Nucleus accumbens (tissue), 56 donors: ENCODE data around the gene HOXB3.

ENCODE experiments used
- DNase-seq, 56 donors: peaks; one replicate each; lab custom pipeline; 2025; lab: John Stamatoyannopoulos, UW

Gene HOXB3

GRCh38 chr17:48601207-48601538 is 11.1 kb upstream of the HOXB3 start:
- DNase-seq: no peak

- DNase-seq: no peak
Measured at GRCh38 chr17:48600244-48601098, 10.4 kb upstream of the HOXB3 start.

- DNase-seq: no peak
Measured at GRCh38 chr17:48599354-48599753, 9.3 kb upstream of the HOXB3 start.

- DNase-seq: no peak
Measured at GRCh38 chr17:48598736-48599135, 8.7 kb upstream of the HOXB3 start.

DNA sequence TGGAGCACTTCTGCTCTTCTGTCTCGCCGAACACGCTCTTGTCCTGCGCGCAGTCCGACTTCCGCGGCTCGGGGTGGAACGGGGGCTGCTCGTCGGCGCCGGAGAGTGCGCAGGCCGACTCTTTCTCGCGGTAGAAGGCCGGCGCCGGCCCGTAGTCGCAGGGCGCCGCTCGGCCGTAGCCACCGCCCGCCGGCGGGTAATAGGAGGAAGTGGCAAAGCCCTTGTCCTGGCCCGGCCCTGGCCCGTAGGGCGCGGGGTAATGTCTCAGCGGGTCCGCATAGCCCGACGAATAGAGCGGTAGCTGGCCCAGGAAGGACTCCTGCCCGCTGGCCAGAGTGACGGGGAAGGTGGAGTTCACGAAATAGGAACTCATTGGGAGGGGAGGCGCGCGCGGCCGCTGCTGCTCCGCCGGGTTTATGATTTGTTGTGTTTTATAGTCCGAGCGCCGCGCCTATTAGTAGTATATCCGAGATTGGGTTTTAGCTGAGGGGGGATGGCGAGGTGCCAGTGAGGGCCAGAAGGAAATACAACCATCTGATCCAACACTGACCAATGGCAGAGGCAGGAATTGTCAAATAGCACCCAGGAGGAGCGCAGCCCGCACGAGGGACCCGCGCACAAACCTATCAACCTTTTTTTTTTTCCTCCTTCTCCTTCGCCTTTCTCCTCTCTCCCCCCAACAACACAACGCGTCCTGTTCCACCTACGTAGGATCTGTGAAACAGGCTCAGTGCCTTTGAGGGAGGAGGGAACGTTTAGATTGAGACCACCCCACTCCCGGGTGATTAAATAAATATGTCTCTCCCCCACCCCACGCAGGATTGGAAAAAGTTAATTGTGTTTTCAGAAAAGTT is 8.0 kb upstream of the HOXB3 start:
- DNase-seq: no peak

DNA sequence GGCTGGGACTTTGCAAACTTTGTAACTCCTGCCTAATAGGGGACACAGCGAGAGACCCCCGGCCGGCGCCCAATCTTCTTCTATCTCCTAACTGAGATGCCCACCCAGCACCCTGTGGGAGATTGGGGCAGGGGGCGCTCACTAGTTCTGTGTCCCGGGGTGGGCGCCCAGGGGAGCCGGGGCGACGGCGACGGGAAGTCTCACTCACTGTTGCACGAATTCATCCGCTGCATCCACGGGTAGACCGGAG is 7.4 kb upstream of the HOXB3 start:
- DNase-seq: no peak

DNA sequence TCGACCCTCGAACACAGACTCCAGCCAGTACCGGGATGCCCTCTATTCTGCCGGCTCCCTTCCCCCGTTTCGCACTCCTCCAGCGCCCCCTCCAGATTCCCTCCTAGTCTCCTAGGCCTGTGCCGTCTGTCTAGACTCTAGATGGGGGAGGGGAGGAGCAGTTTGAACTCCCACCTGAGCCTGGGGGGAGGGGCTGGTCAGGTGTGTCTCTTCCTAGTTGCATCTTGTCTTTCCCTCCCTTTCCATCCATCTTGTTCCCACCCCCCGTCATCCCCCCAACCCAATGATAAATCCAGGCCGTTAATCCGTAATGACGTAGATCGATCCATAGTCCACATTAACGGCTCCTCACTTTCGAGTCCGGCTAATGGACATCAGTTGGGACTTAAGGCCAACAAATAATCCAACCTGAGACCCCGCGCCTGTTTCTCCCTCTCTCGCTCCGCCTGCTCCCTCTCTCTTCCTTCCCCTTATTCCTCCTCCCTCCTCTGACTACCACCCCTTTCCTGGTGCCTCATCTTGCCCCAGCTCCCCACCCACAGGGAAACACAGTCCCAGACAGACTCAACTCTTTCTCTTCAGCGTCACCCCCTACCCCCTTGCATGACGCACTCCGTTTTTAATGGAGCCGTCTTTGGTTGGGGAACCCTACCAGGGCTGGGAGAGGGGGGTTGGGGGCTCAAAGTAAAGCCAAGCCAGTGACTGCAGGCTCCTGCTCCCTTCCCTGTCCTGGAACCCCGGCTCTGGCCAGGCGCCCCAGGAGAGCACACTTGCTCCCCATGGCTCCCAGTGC is 6.9 kb upstream of the HOXB3 start:
- DNase-seq: no peak

DNA sequence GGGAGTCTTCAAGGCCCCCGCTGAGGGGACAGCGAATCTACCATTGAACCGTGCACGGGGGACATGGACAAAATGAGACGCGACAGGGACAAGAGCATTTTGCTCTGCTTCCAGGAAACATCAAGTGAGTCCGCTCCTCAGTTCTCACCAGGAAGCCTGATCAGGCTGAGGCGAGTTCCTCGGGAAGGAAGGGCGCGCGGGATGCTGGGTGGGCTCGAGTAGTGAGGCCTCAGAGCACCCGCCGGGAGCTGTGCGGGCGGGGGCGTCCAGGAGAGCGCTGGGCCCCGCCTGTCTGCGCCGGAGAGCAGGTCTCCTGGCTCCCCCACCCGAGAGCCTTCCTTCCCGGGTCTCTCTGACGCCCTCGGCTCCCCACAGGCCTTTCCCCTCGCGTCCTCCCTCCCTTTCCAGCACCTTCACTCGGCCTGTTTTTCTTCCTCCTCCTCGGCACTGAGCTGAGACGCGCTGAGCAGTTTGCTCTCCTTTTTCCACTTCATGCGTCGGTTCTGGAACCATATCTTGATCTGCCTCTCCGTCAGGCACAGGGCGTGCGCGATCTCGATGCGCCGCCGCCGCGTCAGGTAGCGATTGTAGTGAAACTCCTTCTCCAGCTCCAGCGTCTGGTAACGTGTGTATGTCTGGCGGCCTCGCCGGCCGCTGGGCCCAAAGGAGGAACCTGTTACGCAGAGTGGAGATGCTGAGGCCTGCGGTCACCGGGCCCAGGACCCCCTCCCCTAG is 6.1 kb upstream of the HOXB3 start:
- DNase-seq: no peak

- DNase-seq: no peak
Measured at GRCh38 chr17:48595278-48595999, 5.4 kb upstream of the HOXB3 start.

- DNase-seq: no peak
Measured at GRCh38 chr17:48594538-48595277, 4.7 kb upstream of the HOXB3 start.

DNA sequence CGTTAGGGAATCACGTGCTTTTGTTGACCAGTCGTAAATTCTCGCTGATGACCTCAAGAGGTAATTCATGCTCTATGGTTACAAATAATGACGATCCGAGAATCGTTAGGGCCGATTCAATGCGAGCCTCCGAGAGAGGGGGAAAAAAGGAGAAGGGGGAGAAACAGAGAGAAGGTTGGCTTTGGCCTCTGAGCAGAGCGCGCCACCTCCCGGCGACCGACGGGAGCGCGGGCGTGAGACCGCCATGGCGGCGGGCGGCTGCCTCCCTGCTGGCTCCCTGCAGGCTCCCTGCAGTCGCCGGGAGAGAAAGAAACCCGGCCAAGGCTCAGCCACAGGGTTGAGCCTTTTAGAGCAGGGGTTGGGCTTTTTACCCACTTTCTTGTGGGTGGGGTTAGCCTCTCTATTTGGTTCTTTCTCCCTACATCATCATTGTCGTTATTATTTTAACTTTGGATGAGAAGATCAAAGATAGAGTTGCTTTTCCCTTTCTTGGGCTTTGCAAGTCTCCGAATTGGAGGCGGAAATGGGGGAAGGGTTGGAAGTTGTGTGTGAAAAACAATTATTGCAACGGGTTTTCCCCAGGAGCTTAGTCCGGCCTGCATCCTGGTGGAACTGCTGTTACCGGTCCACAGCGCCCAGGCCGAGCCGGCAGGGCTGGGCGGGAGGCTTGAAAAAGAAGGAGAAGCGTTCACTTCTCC is 3.9 kb upstream of the HOXB3 start:
- DNase-seq: peak in 2 of 56 donors; percentile 3 to 31

- no peak for DNase-seq
Measured at GRCh38 chr17:48593126-48593829, 3.2 kb upstream of the HOXB3 start, which contains the start of gene HOXB5. TSS of gene HOXB5 (minus strand) at chr17:48593779. CDS start at chr17:48593682, 97 bp downstream.

GRCh38 chr17:48592577-48592976 is 2.5 kb upstream of the HOXB3 start:
- DNase-seq: no peak

DNA sequence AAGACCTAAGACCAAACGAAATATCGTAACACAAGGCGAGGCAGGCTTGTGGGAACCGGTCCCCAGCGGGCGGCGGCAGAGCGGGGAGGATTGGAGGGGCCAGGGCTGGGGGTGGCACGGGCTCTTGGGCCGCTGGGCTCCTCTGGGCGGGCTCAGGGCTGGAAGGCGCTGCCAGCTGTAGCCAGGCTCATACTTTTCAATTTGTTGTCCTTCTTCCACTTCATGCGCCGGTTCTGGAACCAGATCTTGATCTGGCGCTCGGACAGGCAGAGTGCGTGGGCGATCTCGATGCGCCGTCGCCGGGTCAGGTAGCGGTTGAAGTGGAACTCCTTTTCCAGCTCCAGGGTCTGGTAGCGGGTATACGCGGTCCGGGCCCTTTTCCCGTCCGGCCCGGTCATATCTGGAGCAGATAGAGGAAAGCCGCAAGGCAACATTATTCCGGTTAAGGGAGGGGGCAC is 2.0 kb upstream of the HOXB3 start:
- no peak for DNase-seq

DNA sequence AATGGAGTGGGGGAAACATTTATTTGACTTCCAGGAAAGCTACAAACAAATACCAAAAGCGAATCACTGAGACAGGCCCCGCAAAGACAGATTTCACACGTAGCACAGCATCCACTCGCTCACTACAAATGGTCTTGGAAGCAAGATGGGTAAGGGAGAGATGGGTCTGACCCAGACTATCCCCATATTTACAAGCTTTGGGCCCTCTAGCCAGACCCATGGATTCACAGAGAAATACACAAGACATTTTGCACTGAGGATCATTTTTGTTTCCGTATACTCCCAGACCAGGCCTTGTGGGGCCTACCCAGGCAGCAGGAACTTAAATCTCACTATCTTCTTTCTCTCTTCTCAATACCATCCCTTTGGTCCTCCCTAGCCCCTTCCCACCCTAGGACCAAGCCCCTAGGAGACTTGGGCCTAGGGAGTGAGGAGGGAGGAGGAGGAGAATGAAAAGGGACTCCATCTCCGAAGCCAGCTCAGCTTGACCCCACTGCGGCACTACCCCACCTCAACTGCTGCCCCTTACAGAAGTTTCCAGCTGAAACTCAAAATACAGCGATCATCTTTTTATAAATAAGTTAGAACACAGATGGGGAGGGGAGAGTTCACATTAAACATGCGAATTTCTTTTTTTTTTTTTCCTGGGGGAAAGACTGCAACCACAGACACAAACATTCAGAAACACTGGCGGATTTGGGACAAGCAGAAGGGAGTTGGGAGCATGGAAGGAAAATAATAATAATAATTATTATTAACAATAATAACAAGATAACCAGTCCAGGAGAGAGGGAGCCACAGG is 1.4 kb upstream of the HOXB3 start:
- no peak for DNase-seq

GRCh38 chr17:48590607-48591161 is 643 bp upstream of the HOXB3 start:
- no peak for DNase-seq
